Stimulated activated CD4-positive, alpha-beta T cell treated with anti-CD3 and anti-CD28 coated beads, Interleukin-15, amount 100 ng/mL, for 1 hour (primary cell): ENCODE measurements around the gene PLEK2.
"Not testable (repeated sequence)": the region's sequence is repeated elsewhere in the genome, so short reads cannot be mapped to it uniquely, and the experiment has no call there.

Source experiments
- DNase-seq, 2 donors: peaks; one replicate each; pipeline ENCODE4 v3.0.0-alpha.2; 2020; ENCODE audit warnings: low read depth in 1 of 2, low spot score in 1 of 2

PLEK2 gene

DNA sequence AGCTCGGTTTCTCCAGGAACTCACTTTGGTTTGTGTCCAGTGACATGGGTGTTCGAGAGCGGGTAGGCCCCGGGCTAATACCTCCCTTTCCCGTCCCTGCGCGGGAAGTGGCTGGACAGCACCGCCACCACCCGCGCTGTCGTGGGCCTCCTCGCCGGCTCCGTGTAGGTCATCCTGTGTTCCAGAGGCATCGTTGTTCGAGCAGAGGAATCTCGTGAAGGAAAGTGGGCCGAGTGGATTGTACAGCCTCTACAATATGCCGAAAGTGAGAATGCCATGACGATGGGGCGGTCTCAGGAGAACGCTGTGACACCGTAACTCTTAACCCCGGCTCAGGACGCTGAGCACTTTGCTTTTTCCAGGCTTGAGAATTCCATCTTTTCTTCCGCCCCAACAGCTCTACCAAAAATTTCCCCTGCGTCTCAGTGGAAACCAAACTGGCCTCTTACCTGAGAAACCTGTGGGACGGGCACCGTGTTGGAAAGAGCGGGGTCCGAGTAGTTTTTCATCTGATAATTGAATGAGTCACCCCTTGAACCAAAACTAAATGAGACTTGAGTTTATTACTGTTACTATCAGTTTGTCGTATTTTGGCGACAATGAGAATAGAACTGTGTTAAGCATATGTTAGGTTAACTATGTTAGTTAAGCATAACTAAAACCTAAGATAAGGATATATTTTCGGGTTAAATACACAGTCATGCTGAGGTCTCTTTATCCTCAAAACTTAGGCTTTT is 51.3 kb downstream of the PLEK2 start:
- no peak for DNase-seq

DNA sequence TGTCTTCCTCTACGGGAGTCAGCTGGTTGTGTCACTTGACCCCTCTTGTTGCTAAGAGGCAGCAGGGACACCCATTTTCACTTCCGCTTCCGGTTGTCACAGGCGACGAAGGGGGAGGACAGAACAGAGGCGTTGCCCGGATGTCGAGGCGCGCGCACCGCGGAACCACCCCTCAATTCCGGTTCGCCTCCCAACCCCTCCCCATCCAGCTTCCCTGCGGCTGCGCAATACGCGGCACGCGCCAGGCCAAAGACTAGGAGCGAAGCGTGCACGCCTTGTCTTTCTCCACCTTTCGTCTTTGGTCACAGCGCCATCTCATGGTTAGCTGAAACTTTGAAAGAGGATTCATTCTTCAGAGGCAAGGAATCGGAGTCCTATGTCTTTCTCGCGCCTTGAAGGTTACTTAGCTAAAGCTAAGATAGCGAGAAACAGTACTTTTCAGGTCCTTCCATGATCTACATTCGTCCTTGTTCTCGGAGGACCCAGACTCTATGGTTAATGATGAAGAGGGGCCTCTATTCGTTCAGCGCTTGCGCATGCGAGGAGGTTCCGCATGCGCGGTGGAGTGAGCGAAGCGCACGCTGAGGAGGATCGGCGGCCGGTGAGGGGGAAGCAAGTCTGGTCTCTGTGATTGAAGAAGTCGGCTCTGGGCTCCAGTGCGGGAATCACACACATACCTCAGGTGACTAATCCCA is 52.0 kb downstream of the PLEK2 start, which contains the start of the genes ATP6V1D and EIF2S1:
Gene ATP6V1D, minus strand, starts transcription at position 30 of the 695 bp plus-strand sequence. CDS start 106 bp downstream, outside the sequence.
Gene EIF2S1, plus strand, starts transcription at position 554 of the 695 bp plus-strand sequence. CDS start 4,440 bp downstream, outside the sequence.
- peak; percentile 98 to 99 for DNase-seq

GRCh38 chr14:67358924-67359774 is 52.8 kb downstream of the PLEK2 start:
- DNase-seq: no peak

DNA sequence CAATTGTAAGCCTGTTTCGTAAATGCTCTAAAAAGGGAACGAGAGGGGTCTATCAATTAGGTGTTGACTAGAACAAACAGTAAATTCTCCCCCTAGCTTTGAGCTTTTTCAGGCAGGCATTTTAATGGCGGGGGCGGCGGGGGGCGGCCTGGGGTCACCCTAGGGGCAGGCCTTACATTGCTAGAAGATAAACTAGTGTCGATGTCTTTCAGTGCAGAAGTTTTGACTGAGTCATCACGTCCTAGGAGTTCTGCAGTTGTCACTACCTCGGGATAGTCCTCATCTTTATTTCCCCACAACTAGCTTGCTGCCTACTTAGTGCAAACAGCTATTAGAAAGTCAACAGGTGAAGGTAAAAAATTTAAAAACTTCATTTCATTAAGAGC is 54.0 kb downstream of the PLEK2 start:
- DNase-seq: no peak

GRCh38 chr14:67357186-67357968 is 54.6 kb downstream of the PLEK2 start:
- no peak for DNase-seq

- no peak for DNase-seq
Observed at GRCh38 chr14:67352055-67352454, 59.9 kb downstream of the PLEK2 start.

DNA sequence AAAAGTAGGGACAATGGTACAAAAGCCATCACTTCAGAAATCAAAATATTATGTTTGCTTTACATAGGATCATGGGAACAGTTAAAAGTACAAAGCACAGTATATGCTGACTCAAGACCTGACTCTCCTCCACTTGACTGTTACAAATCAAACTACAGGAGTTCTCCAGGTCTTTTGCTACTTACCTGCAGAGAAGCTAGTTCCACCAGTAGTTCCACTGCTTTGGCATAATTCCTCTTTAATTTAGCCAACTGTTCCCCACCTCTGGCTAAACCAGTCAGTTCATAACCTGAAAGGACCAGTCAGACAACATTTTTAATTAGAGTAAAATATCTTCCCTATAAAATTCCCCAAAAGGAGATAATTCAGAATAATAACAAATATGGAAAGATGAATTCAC is 66.4 kb downstream of the PLEK2 start:
- DNase-seq: no peak

DNA sequence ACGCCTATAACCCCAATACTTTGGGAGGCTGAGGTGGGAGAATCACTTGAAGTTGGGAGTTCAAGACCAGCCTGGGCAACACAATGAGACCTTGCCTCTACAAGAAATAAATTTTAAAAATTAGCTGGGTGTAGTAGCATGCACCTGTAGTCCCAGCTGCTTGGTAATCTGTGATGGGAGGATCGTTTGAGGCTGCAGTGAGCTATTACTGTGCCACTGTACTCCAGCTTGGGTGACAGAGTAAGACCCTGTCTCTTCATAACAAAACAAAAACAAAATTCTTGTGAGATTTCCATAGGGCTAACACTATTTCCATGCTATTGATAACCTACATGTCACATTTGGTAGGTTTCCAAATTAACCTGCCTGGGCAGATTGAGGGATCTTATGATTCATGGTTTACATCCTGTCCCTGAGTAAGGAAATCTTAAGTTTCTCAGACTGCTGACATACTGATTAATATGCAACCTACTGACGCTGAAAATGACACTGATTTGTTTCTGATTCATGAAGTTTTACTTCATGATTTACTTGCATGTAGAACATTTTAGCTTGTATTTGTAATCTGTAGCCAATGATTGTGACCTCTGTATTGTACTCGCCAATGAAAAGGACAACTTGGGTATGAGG is 68.2 kb downstream of the PLEK2 start:
- DNase-seq: no peak

DNA sequence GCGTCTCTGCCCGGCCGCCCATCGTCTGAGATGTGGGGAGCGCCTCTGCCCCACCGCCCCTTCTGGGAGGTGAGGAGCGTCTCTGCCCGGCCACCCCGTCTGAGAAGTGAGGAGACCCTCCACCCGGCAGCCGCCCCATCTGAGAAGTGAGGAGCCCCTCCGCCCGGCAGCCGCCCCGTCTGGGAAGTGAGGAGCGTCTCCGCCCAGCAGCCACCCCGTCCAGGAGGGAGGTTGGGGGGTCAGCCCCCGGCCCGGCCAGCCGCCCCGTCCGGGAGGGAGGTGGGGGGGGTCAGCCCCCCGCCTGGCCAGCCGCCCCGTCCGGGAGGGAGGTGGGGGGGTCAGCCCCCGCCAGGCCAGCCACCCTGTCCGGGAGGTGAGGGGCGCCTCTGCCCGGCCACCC is 70.7 kb downstream of the PLEK2 start:
- not testable (repeated sequence) for DNase-seq
